ENCODE results near the gene UROC1.

DNA sequence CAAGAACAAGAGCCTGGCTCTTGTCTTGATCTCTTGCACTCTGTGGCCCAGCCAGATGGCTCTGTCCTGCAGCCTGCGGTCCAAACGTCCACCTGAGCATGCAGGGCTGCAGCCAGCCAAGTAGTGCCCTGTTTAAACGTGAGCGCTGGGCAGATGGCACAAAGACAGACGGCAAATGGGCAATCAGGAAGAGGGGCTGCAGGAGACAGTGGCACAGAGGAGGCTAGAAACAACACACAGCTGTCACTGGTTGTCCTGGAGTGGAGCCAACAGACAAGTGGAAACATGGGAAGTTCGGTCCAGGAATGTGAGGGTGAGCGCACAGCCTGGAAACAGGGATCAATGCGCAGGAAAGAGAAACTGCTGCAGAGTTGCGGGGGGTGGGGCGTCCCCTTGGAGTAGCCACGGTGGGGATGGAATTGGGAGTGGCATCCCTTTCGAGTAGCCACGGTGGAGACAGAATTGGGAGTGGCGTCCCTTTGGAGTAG, 31.2 kb downstream of the UROC1 start:
- TF ChIP-seq ARNT (IDR thresholded peaks at IDR 0.05), result no peak
- TF ChIP-seq NFRKB (IDR thresholded peaks at IDR 0.05), result no peak
- no peak for TF ChIP-seq ZNF384 (IDR thresholded peaks at IDR 0.05)
- TF ChIP-seq FOXA1 (IDR thresholded peaks at IDR 0.05), result no peak
- no peak for TF ChIP-seq TARDBP (IDR thresholded peaks at IDR 0.05)
- TF ChIP-seq FOXM1 (IDR thresholded peaks at IDR 0.05; ENCODE audit: borderline replicate concordance), result no peak
- TF ChIP-seq SP1 (IDR thresholded peaks at IDR 0.05), result no peak
- no peak for TF ChIP-seq CTBP1 (IDR thresholded peaks at IDR 0.05; ENCODE audit: borderline replicate concordance)
- TF ChIP-seq LEF1 (IDR thresholded peaks at IDR 0.05; ENCODE audit: borderline replicate concordance), result no peak
- no peak for TF ChIP-seq HDGF (IDR thresholded peaks at IDR 0.05; ENCODE audit: borderline replicate concordance)
